Activated CD8-positive, alpha-beta memory T cell treated with anti-CD3 and anti-CD28 coated beads, Interleukin-2, amount 50 U/mL, for 48 hours (primary cell): ENCODE results near the gene GABPB2.
"Not testable (repeated sequence)": the region's sequence is repeated elsewhere in the genome, so short reads cannot be mapped to it uniquely, and the experiment has no call there.

ENCODE experiments used
- DNase-seq: peaks from one replicate; pipeline ENCODE4 v3.0.0-alpha.2; 2020

Gene GABPB2

GRCh38 chr1:151060007-151060656, 10.4 kb upstream of the GABPB2 start, which contains the start of gene MLLT11:
Gene MLLT11 (plus strand): TSS chr1:151060397. CDS start chr1:151067225, 6,828 bp downstream.
- DNase-seq: peak; percentile 63

DNA sequence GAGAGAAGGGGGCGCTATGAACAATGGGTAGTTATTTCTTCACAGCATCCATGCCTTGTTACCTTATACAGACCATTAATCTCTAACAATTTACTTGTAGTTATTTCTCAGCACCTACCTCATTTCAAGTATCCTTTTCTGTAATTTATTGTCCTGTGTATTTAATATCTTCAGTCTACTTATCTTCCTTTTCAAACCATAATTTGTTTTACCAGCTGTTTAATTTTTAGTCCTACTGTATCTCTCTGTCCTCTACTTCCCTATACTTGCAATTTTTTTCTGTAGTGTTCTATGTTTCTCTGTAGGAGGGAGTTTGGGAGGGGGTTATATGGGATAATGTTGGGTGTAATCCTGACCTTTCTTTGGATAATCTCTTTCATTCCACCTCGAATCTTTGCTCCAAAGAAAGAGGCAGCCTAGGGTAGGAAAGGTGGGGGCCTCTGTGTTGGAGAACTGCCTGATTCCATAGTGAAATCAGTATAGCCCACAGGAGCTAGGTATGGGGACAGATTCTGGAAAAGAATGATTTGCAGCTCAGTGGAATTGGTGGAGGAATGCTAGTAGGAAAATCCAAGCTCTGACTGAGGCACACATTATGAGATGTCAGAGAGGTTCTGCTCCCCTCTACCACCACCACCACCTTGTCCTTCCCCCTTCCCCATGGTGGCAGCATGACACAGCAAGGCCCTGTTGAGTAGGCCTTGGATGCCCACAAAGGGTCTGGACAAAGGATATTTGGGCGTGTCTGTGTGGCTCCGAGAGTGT, 9.7 kb upstream of the GABPB2 start:
- DNase-seq: no peak

DNA sequence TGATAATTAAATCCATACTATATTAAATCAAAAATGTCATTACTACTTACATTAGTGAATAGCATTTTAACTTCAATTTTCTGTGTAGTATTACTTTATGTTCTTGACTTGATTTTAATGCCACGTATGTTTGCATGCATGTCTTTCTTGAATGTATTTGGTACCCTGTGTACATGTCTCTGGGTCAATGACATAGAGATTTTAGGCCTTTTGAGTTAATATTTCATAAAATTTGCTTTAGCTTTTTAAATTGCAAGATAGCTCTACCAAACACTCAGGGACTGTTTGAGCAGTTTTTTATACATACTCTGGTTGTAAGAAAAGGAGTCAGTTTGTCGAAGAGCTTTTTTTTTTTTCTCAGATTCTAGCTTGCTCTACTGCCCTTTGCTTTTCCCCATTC, 8.9 kb upstream of the GABPB2 start:
- DNase-seq: no peak

- no peak for DNase-seq
Measured at GRCh38 chr1:151062741-151063371, 7.7 kb upstream of the GABPB2 start.

DNA sequence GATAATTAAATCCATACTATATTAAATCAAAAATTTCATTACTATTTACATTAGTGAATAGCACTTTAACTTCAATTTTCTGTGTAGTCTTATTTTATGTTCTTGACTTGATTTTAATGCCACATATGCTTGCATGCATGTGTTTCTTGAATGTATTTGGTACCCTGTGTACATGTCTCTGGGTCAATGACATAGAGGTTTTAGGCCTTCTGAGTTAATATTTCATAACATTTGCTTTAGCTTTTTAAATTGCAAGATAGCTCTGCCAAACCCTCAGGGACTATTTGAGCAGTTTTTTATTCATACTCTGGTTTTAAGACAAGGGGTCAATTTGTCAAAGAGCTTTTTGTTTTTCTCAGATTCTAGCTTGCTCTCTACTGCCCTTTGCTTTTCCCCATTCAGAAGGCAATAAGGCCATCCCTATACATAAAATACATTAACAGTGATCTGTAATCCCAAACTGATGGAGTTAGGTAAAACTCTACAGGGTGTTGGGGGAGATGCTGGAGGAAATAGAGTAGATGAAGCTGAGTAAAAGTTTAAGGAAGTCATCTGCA, 5.4 kb upstream of the GABPB2 start:
- no peak for DNase-seq

DNA sequence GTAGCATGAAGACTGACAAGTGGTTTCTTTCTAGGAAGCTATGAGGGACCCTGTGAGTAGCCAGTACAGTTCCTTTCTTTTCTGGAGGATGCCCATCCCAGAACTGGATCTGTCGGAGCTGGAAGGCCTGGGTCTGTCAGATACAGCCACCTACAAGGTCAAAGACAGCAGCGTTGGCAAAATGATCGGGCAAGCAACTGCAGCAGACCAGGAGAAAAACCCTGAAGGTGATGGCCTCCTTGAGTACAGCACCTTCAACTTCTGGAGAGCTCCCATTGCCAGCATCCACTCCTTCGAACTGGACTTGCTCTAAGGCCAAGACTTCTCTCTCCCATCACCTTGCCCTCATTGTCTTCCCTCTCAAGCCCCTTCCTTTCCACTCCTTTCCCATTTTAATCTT, 3.4 kb upstream of the GABPB2 start:
- no peak for DNase-seq

DNA sequence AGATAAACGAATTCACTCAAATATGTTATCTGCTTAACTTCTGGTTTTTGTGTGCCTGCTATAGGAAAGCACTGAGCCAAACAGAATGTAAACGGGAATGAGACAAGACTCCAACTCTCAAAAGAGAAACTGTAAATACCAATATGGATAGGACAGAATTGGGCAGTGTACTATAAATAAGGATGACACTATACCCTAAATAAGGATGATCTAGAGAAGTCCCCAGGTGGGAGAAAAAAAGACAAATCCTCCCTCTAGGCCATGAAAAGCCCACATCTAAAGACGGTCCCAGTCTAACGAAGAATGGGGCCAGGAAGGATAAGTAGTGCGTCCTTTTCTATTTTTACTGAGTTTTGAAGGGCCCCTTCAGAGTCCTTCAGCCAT, 1.5 kb upstream of the GABPB2 start:
- no peak for DNase-seq

DNA sequence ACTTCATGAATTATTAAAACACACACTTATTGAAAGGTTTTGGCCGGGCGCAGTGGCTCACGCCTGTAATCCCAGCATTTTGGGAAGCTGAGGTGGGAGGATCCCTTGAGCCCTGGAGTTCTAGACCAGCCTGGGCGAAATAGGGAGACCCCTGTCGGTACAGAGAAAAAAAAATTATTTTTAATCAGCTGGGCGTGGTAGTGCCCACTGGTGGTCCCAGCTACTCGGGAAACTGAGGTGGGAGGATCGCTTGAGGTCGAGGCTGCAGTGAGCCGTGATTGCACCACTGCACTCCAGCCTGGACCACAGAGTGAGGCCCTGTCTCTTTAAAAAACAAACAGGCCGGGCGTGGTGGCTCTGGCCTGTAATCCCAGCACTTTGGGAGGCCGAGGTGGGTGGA, 1.7 kb downstream of the GABPB2 start:
- peak; percentile 45 for DNase-seq

GRCh38 chr1:151085953-151086559, 15.5 kb downstream of the GABPB2 start:
- no peak for DNase-seq

DNA sequence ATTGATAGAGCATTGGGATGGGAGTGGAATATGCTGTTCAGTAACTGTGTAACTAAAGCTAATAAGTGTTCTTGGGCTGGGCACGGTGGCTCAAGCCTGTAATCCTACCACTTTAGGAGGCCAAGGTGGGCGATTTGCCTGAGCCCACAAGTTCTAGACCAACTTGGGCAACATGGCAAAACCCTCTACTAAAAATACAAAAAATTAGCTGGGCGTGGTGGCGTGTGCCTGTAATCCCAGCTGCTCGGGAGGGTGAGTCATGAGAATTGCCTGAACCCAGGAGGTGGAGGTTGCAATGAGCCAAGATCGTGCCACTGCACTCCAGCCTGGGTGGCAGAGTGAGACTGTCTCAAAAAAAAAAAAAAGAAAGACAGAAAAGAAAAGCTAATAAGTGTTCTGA, 26.9 kb downstream of the GABPB2 start:
- DNase-seq: not testable (repeated sequence)

- DNase-seq: no peak
Measured at GRCh38 chr1:151098126-151098525, 27.6 kb downstream of the GABPB2 start.

- no peak for DNase-seq
Measured at GRCh38 chr1:151104630-151105029, 34.1 kb downstream of the GABPB2 start.

GRCh38 chr1:151106894-151107293, 36.3 kb downstream of the GABPB2 start:
- DNase-seq: no peak

DNA sequence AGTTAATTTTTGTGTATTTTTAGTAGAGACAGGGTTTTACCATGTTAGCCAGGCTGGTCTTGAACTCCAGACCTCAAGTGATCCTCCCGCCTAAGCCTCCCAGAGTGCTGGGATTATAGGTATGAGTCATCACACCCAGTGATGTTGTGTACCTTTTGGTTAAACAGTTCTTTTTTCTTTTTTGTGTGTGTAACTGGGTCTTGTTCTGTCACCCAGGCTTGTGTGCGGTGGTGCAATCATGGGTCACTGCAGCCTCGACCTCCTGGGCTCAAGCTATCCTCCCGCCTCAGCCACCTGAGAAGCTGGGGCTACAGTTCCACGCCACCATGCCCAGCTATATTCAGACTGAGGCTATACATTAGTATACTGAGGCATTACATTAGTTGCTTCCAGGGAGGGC, 37.8 kb downstream of the GABPB2 start:
- no peak for DNase-seq

DNA sequence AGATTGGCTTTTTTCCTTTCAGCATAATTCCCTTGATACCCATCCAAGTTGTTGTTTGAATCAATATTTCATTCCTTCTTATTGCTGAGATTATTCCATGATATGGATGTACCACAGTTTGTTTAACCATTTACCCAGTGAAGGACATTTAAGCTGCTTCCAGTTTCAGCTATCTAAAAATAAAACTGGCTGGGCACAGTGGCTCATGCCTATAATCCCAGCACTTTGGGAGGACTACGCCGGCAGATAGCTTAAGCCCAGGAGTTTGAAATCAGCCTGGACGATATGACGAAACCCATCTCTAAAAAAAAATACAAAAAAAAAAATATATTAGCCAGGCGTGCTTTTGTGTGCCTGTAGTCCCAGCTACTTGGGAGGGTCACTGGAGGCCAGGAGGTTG, 43.3 kb downstream of the GABPB2 start:
- no peak for DNase-seq

DNA sequence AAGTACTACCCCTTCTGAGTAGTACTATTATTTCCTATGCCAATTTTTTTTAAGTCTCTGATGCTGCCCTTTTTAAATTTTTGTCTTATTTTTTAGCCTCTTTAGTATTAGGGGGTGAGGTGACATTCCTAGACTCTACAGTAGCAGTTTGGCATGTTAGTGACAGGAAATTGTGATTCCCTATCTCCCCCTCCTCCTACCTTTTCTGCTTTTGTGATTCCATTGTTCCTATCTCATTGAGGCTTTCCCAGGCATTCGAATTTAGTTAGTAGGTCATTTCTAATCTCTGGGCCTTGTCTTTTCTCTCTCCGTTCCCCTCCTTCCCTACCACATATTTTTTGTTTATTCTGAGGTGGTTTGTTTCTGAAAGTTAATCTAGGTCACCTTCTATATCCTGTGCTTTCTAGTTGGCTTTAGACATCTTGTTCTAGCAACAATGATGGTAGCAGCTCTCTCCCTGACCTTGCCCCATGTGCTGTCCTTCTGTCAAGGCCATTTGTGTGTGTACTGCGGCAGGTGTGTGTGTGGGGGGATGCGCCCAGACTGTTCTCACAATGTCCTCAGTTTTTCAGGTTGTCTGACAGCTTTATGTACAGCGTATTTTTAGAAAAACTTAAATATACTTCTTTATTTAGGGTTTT, 54.3 kb downstream of the GABPB2 start:
- no peak for DNase-seq

DNA sequence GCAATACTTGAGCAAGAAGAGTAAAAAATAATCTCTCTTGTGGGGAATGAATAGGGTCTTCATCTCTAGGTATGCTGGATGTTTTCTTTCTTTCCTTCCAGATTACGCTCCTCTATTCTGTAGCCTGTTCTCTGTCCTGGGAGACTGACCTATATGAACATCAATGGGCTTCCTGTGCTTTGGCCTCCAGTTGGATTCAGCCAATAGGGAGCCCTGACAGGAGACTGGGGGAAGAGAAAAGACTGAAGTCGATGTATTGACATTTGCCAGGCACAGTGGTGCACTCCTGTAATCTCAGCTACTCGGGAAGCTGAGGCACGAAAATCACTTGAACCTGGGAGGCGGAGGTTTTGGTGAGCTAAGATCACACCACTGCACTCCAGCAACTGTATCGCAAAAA, 58.2 kb downstream of the GABPB2 start:
- DNase-seq: no peak

DNA sequence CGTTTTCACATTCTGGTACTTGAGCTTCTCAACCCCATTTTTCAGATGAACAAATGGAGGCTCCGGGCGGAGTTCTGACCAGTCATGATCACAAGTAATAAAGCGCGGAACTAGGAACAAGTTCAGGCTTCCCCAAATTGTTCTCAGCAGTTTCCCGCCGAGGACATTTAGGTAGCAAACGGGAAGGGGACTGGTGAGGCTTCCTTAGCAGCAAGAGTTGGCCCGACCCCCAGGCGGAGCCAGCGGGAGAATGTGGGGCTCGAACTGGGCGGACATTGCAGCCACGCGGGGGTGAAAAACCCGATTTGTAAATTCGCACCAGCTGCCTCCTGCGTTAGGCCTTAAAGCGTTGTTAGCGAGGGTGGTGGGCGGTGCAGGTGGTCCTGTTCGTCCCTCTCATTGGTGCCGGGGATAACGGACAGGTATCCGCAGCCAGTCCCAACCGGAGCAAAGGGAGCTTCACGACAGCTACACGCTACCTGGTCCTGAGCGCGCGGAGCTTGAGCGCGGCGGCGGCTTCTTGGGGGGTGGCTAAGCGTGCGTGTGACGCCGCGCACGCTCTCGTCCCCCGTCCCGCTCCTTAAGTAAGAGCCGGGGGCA, 60.5 kb downstream of the GABPB2 start:
- peak; percentile 88 for DNase-seq

GRCh38 chr1:151131701-151132334, 61.3 kb downstream of the GABPB2 start:
- DNase-seq: no peak

DNA sequence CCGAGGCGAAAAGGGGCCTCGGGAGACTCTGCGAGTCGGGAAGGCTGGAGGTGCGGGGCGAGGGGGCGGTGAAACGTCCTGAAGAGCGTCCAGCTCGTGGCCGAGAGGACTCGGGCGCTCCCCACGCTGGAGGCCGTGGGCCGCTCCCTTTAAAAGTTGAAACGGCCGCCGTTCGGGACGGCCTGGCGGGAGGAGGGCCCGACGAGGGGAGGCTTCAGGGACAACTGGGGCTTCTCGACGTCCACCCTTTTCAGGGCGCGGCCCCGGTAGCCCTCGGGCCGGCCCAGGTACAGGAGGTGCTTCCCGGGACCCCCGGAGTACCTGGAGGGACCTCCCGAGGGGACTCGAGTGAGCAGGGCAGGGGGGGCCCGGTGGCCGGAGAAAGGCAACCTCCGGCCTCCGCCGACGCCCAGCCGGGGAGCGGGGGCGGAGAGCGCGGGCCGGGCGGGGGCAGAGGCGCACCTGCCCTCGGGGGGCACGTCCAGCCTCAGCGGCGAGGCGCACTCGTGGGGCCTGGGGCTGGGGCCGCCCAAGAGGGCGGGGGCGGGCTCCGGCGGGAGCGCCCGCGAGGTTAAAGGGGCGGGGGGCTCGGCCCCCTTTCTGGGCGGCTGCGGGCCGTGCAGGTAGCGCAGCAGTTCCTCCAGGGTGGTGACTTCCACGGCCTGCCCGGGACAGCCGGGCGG, 61.9 kb downstream of the GABPB2 start:
- no peak for DNase-seq
